ENCODE results near the gene ZYG11A. TPM values are rescaled to one million over a fixed set of nuclear protein-coding genes. Genes with fewer than 3 reads are reported as not detected.

The ZYG11A gene
- total and polyA plus RNA-seq, 9 donors: under 0.01 to 0.21 (median 0.05) TPM; not detected in 2

DNA sequence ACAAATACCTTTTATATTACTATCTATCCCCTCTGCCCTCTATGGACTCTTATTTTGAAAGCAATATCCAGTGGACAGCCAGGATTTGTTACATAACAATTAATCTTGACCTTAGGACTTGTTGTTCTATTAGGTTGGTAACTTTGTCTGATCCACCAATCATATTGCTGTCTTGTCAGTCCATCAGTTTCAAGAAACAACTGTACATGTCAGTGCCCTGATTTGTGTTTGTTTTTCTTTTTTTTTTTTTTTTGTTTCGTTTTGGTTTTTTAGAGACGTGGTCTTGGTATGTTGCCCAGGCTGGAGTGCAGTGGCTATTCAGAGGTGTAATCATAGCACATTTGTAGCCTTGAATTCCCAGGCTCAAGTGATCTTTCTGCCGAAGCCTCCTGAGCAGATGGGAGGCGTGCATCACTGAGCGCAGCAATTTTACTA, 83.0 kb downstream of the ZYG11A start:
- peaks cover 16% of the 10 kb centered on the region for H3K4me1 ChIP-seq (ENCODE audit: control insufficient read depth, insufficient read depth, low read length)
- WGBS (ENCODE audit: insufficient coverage): 29% methylated on average over 3 of the region's 5 CpGs
- no peak overlapping the region for H3K27ac ChIP-seq (ENCODE audit: low read length)
- H3K36me3 ChIP-seq (ENCODE audit: control insufficient read depth, insufficient read depth, low read length): no peaks in the 10 kb centered on the region
- DNase-seq: no peak
- H3K27me3 ChIP-seq (ENCODE audit: control insufficient read depth, insufficient read depth, low read length): peaks cover 25% of the 10 kb centered on the region
- no peaks in the 10 kb centered on the region for H3K9me3 ChIP-seq (replicated peaks; ENCODE audit: control insufficient read depth, low read depth, low read length)
- no peak overlapping the region for H3K4me3 ChIP-seq (ENCODE audit: low read length)

DNA sequence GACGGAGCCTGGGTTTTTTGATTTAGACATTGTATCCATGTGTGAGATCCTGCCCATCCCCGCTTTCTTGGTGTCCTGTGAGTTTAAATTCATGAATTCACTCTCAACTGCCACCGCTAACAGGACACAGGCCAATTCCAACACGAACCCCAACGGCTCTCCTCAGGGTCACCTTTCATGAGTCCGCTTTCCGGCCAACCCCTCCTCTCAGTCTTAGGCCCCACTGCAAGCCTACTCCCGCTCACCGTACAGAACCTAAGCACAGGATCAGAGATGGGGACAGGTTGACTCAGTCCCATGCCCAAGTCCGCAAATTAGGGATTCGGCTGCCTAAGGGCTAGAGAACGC, 84.3 kb downstream of the ZYG11A start:
- no peak overlapping the region for H3K27ac ChIP-seq (ENCODE audit: low read length)
- H3K9me3 ChIP-seq (replicated peaks; ENCODE audit: control insufficient read depth, low read depth, low read length): no peaks in the 10 kb centered on the region
- H3K4me3 ChIP-seq (ENCODE audit: low read length): peak overlapping the region; percentile 88
- no peak for DNase-seq
- H3K4me1 ChIP-seq (ENCODE audit: control insufficient read depth, insufficient read depth, low read length): peaks cover 10% of the 10 kb centered on the region
- 11% methylated on average over 9 of the region's 12 CpGs for WGBS (ENCODE audit: insufficient coverage)
- peaks cover 13% of the 10 kb centered on the region for H3K27me3 ChIP-seq (ENCODE audit: control insufficient read depth, insufficient read depth, low read length)
- H3K36me3 ChIP-seq (ENCODE audit: control insufficient read depth, insufficient read depth, low read length): no peaks in the 10 kb centered on the region

DNA sequence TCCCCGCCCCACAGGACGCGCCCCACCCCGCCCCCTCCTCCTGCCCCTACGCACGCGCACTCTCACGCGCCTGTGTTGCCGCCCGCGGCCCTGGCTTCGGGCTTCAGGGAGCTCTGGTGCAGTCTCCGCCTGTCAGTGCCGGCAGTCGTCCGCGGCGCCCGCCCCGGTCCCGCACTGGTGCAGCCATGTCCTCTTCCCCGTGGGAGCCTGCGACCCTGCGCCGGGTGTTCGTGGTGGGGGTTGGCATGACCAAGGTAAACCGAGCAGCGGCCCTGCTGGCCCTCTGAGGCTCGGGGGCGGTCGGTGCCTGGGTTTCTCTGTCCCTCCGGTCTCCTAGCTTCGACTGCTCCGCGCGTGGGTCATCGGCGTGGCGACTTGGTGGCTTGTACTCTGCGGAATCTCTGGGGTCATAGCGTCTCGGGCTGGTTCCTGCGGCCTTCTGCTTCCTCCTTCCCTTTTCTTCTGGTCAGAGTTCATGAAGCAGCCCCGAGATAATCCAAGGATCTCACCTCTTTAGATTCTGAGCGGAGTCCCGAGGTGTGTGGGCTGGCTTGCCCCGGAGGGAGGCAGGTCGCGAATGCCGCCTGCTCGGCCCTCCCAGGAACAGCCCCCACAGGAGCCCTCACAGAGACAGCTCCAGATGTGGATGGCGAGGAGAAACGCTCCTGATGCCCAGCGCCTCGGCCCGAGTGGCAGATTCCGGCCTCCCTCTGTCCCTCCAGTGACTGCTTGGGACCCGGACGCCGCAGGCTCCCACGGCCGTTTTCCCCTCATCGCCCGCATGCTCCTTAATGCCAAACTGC, 84.9 kb downstream of the ZYG11A start, which contains the start of gene SCP2:
Gene SCP2 (plus strand): TSS at position 65 of the 803 bp plus-strand sequence. CDS start 121 bp downstream, at position 186.
- H3K4me3 ChIP-seq (ENCODE audit: low read length): peak within 1 kb of the TSS; percentile 88
- peak within 1 kb of the TSS; percentile 47 for H3K27ac ChIP-seq (ENCODE audit: low read length)
- WGBS (ENCODE audit: insufficient coverage): under 1% methylated on average over 60 of the region's 65 CpGs
- no peaks in the 10 kb centered on the region for H3K9me3 ChIP-seq (replicated peaks; ENCODE audit: control insufficient read depth, low read depth, low read length)
- H3K4me1 ChIP-seq (ENCODE audit: control insufficient read depth, insufficient read depth, low read length): peaks cover 10% of the 10 kb centered on the region
- H3K36me3 ChIP-seq (ENCODE audit: control insufficient read depth, insufficient read depth, low read length): no peaks in the 10 kb centered on the region
- peaks cover 9% of the 10 kb centered on the region for H3K27me3 ChIP-seq (ENCODE audit: control insufficient read depth, insufficient read depth, low read length)
- DNase-seq: peak; percentile 83

DNA sequence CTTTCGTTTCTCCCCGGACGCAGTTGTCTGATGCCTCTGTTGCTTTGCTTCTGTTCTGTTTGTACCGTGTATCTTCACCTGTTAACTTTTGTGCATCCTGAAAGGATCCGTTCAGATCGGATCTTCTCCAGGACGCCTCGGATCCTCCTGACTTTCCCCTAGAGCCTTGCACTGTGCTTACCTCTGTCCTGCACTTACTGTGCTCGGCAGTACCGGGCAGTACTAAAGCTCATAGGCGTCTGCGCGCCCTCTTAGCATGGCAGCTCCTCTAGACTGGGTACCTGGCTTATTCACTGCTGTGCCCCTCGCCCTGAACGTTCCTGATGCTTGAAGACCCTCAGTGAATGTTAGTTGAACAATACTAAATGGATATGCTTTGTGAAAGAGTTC, 85.5 kb downstream of the ZYG11A start:
- no peak for DNase-seq
- Histone ChIP-seq H3K4me1 (ENCODE audit: control insufficient read depth, insufficient read depth, low read length) (peaks cover 10% of the 10 kb centered on the region), H3K27ac (ENCODE audit: low read length) (no peak overlapping the region), H3K4me3 (ENCODE audit: low read length) (peak overlapping the region; percentile 88), H3K27me3 (ENCODE audit: control insufficient read depth, insufficient read depth, low read length) (peaks cover 4% of the 10 kb centered on the region), H3K9me3 (replicated peaks; ENCODE audit: control insufficient read depth, low read depth, low read length) (no peaks in the 10 kb centered on the region), H3K36me3 (ENCODE audit: control insufficient read depth, insufficient read depth, low read length) (no peaks in the 10 kb centered on the region)
- WGBS (ENCODE audit: insufficient coverage): 10% methylated on average over 13 of the region's 15 CpGs

DNA sequence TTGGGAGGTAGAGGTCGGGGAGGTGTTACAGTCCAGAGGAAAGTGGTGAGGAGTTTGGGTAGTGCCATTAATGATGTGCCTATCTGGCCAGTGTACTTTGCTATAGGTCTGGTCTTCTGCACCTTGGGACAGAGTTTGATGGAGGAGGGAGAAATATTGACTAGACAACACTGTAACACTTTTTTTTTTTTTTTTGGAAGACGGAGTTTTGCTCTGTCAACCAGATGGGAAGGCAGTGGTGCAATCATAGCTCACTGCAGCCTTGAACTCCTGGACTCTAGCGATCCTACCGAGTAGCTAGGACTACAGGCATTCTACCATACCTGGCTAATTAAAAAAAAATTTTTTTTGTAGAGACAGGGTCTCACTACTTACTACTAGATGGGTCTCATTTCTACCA, 86.5 kb downstream of the ZYG11A start:
- no peak for DNase-seq
- Histone ChIP-seq H3K27ac (ENCODE audit: low read length) (no peak overlapping the region), H3K36me3 (ENCODE audit: control insufficient read depth, insufficient read depth, low read length) (no peaks in the 10 kb centered on the region), H3K4me3 (ENCODE audit: low read length) (no peak overlapping the region), H3K9me3 (replicated peaks; ENCODE audit: control insufficient read depth, low read depth, low read length) (no peaks in the 10 kb centered on the region), H3K27me3 (ENCODE audit: control insufficient read depth, insufficient read depth, low read length) (peaks cover 4% of the 10 kb centered on the region), H3K4me1 (ENCODE audit: control insufficient read depth, insufficient read depth, low read length) (peaks cover 10% of the 10 kb centered on the region)
- WGBS (ENCODE audit: insufficient coverage): 83% methylated on average over 1 of the region's 4 CpGs

DNA sequence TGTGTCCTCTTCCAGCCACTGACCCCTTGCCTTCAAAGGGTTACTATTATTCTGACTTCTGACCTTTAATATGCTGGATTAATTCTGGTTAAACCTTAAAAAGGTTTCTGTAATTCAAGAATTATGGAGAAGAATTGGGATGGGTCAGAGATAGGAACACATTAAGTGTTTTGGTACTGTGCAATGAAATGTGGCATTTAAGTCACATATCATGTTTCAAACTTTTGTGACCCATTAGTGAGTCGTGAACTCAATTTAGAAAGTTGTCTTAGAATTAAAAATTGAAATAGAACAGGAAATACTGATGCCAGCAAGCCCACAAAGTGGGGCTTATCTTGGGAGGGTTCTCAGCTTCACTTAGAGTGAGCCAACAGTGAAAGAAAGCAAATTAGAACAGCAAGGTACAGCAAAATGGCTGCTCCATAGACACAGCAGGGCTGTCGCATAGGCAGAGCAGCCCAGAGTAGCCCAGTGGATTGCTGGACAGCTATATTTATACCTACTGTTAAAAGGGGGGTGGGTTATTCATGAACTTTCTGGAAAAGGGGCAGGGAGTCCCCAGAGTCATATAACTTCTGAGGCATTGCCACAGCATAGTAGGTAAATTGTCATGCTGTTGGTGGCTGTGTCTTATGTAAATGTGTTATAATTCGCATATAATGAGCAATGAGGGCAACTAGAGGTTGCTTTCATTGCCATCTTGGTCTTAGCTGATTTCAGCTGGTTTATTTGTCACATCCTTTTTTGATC, 95.0 kb downstream of the ZYG11A start:
- DNase-seq: no peak
- no peaks in the 10 kb centered on the region for H3K4me1 ChIP-seq (ENCODE audit: control insufficient read depth, insufficient read depth, low read length)
- H3K27ac ChIP-seq (ENCODE audit: low read length): no peak overlapping the region
- no peak overlapping the region for H3K4me3 ChIP-seq (ENCODE audit: low read length)
- no peaks in the 10 kb centered on the region for H3K36me3 ChIP-seq (ENCODE audit: control insufficient read depth, insufficient read depth, low read length)
- no CpG with 5 or more reads among the region's 3 CpGs for WGBS (ENCODE audit: insufficient coverage)
- H3K27me3 ChIP-seq (ENCODE audit: control insufficient read depth, insufficient read depth, low read length): no peaks in the 10 kb centered on the region
- H3K9me3 ChIP-seq (replicated peaks; ENCODE audit: control insufficient read depth, low read depth, low read length): no peaks in the 10 kb centered on the region

DNA sequence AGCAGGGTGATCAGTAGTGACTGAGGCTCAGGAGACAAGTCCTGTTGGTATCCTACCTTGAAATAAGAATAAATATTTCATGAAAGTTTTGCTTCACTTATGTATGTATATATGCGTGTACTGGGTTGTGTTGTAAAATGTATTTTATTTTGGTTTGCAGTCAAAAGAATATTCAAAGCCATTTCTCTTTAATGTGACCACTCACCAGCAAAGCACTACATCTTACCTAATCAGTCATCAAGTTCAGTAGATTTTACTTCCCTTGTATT, 95.6 kb downstream of the ZYG11A start:
- no peak overlapping the region for H3K4me3 ChIP-seq (ENCODE audit: low read length)
- no peaks in the 10 kb centered on the region for H3K9me3 ChIP-seq (replicated peaks; ENCODE audit: control insufficient read depth, low read depth, low read length)
- no peaks in the 10 kb centered on the region for H3K27me3 ChIP-seq (ENCODE audit: control insufficient read depth, insufficient read depth, low read length)
- no CpG with 5 or more reads among the region's 1 CpG for WGBS (ENCODE audit: insufficient coverage)
- no peak for DNase-seq
- no peaks in the 10 kb centered on the region for H3K4me1 ChIP-seq (ENCODE audit: control insufficient read depth, insufficient read depth, low read length)
- no peak overlapping the region for H3K27ac ChIP-seq (ENCODE audit: low read length)
- no peaks in the 10 kb centered on the region for H3K36me3 ChIP-seq (ENCODE audit: control insufficient read depth, insufficient read depth, low read length)

DNA sequence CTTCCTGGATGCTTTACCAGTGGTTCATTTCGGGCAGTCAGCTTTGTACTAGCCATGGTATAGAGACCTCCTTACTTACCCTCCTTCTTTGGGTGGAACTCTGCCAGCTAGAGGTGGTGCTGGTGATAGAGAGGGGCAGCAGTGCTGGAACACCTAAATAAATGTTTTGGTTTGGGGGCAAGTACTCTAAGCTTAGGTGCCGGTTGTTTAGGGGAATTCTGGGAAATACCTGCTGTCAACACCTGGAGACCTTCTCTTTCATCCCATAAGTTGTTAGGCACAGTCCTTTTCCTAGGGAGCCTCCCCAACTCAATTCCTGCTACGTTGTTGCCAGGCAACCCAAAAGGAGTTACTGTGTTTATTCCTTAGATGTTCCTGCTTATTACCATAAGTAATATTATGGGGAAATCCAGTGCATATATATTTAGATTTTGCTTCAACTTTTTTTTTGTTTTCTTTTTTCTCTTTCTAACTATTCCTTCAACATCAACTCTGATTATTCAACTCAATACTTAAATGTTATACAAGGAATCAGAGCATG, 101.4 kb downstream of the ZYG11A start:
- peak; percentile 15 for DNase-seq
- no peaks in the 10 kb centered on the region for H3K9me3 ChIP-seq (replicated peaks; ENCODE audit: control insufficient read depth, low read depth, low read length)
- no peaks in the 10 kb centered on the region for H3K4me1 ChIP-seq (ENCODE audit: control insufficient read depth, insufficient read depth, low read length)
- WGBS (ENCODE audit: insufficient coverage): no CpG with 5 or more reads among the region's 3 CpGs
- H3K4me3 ChIP-seq (ENCODE audit: low read length): no peak overlapping the region
- peaks cover 9% of the 10 kb centered on the region for H3K36me3 ChIP-seq (ENCODE audit: control insufficient read depth, insufficient read depth, low read length)
- H3K27ac ChIP-seq (ENCODE audit: low read length): no peak overlapping the region
- no peaks in the 10 kb centered on the region for H3K27me3 ChIP-seq (ENCODE audit: control insufficient read depth, insufficient read depth, low read length)

DNA sequence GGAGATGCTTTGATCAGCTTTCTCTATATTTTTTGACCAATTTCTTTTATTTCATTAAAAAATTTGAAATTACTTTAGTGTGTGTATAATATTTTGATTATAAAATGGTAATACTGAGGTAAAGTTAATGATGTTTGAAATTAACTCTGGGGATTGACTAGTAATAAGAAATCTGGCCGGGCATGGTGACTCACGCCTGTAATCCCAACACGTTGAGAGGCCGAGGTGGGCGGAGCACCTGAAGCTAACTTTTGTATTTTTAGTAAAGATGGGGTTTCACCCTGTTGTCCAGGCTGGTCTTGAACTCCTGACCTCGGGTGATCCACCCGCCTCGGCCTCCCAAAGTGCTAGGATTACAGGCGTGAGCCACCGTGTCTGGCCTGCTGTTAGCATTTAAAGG, 102.0 kb downstream of the ZYG11A start:
- no peaks in the 10 kb centered on the region for H3K9me3 ChIP-seq (replicated peaks; ENCODE audit: control insufficient read depth, low read depth, low read length)
- H3K4me3 ChIP-seq (ENCODE audit: low read length): no peak overlapping the region
- H3K4me1 ChIP-seq (ENCODE audit: control insufficient read depth, insufficient read depth, low read length): no peaks in the 10 kb centered on the region
- no peaks in the 10 kb centered on the region for H3K27me3 ChIP-seq (ENCODE audit: control insufficient read depth, insufficient read depth, low read length)
- H3K27ac ChIP-seq (ENCODE audit: low read length): no peak overlapping the region
- H3K36me3 ChIP-seq (ENCODE audit: control insufficient read depth, insufficient read depth, low read length): peaks cover 9% of the 10 kb centered on the region
- no peak for DNase-seq
- 87% methylated on average over 5 of the region's 10 CpGs for WGBS (ENCODE audit: insufficient coverage)
